GM19239 (cell line): ENCODE measurements around the gene TMEFF2.

Source experiments
- DNase-seq: peaks from one replicate; pipeline ENCODE4 v3.0.0; 2011; ENCODE audit warnings: low spot score; ENCODE audit not compliant: insufficient read length
- FAIRE-seq: peaks from 2 replicates; lab custom pipeline; 2011; peaks lifted over from hg19 to GRCh38; lab: Jason Lieb, UNC

TMEFF2 gene

DNA sequence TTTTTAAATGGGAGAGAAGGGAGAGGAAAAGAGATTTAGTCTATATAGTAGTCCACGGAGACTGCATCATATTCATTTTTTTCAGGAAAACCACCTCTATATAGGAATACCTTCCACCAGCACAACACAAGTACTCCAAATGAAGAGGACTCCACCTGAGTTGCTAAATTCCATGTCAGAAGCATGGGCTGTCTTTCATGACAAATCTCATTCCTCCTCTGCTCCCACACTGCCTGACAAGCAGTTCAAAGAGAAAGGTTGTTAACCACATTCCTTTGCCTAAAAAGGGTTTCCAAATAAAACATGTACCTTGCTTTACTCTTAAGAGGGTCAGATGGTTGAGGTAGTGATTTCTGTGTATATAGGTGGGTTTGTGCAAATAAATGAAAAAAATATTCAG, 122.0 kb downstream of the TMEFF2 start:
- no peak for DNase-seq
- FAIRE-seq: no peak

- DNase-seq (no peak), FAIRE-seq (no peak)
These were observed 122.5 kb downstream of the TMEFF2 start for GRCh38 chr2:192072261-192072660.

GRCh38 chr2:192070099-192070498, 124.6 kb downstream of the TMEFF2 start:
- DNase-seq: no peak
- no peak for FAIRE-seq

- FAIRE-seq: no peak
- no peak for DNase-seq
These were observed 125.3 kb downstream of the TMEFF2 start for GRCh38 chr2:192069417-192069816.

DNA sequence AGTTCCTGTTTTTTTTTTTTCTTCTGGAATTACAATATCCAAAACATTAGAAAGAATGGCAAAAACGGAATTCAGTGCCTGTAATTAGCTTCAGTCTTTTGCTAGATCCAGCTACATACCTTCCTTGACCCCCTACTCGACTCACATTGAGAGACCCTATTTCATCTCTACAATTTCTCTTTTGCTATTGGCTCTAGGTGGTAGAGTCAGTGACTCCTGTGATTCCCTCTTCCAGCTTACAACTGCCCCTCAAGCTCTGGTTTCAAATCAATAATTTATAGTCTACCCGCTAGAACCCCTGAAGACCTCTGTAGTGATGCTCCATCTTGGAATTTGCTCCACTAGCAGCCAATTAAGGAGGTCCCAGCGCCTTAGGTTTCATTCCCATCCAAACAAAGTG, 125.8 kb downstream of the TMEFF2 start:
- DNase-seq (no peak), FAIRE-seq (no peak)

DNA sequence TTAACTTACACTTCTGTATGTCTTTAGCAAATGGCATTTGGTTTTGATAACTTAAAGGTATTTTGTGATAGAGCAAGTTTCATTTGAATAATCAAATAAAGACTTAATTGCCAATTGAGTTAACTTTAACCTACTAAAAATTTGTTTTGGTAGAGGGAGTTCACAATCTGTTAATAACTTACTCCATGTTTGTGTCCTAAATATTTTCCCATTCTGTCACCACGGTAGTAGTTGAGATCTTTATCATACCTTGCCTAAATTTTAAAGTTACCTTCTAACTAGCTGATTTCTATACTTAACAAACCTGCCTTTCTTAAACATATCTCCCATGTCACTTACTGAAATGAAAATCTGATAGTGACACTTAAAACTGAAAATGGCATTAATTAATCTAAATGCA, 127.1 kb downstream of the TMEFF2 start:
- FAIRE-seq (no peak), DNase-seq (no peak)

GRCh38 chr2:192064459-192064858, 130.3 kb downstream of the TMEFF2 start:
- no peak for FAIRE-seq

DNA sequence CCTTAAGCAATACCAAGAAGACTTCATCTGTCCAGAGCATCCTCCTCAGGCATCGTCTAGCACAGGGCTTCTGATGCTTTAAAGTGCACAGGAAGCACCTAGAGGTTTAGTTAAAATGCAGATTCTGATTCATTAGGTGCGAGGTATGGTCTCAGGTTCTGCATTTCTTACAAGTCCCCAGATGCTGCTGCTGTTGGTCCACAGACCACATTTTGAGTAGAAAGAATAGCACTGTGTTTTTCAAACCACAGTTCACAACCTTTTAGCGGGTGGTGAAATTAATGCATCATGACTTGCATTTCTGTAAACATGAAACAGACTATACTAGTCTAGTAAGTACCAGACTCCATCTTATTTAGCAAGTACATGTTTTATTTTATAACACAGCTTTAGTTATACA, 134.6 kb downstream of the TMEFF2 start:
- DNase-seq: no peak
- no peak for FAIRE-seq

More at GRCh38 chr2:192064459-192064858, 130.3 kb downstream of the TMEFF2 start:
- DNase-seq: no peak

DNA sequence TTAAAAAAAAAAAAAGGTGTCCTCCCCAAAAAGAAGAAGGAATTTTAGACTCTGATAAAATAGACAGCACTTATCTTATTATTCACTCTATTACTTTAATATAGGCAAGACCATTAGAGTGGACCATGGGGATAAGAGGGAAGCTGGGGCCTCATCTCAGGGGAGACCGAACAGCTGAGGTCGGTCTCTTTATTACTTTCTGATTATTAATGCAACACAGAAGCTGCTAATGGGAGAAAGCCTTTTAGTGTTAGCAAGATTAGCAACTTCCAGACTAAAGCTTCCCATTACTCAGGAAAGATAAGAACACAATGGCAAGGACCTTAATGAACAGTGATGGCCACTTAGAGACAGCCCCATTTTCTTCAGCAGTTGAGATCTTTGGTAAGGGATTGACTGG, 135.5 kb downstream of the TMEFF2 start:
- FAIRE-seq: no peak

GRCh38 chr2:192053921-192054320, 140.8 kb downstream of the TMEFF2 start:
- DNase-seq (no peak), FAIRE-seq (no peak)

More for the DNA sequence above, 135.5 kb downstream of the TMEFF2 start:
- no peak for DNase-seq

- DNase-seq: no peak
- FAIRE-seq: no peak
These were observed 143.2 kb downstream of the TMEFF2 start for GRCh38 chr2:192051533-192051932.

- no peak for DNase-seq
- FAIRE-seq: no peak
These were observed 145.4 kb downstream of the TMEFF2 start for GRCh38 chr2:192049362-192049761.

- DNase-seq (no peak), FAIRE-seq (no peak)
These were observed 147.2 kb downstream of the TMEFF2 start for GRCh38 chr2:192047315-192048107.

DNA sequence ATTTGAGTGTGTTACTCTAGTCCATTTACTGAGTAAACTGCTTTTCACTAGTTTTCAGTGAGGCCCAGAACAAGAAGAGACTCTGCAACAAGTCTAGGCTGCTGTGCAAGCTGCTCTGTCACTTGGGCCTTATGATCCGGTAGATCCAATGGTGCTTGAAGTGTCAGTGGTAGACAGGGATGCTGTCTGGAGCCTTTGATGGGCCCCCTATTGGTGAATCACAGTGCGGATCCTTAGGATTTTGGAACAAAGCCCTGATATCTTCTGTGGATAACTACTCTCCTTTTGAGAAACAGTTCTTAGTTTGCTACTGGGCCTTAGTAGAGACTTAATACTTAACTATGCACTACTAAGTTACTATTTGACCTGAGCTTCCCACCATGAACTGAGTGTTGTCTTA, 150.2 kb downstream of the TMEFF2 start:
- FAIRE-seq (no peak), DNase-seq (no peak)

DNA sequence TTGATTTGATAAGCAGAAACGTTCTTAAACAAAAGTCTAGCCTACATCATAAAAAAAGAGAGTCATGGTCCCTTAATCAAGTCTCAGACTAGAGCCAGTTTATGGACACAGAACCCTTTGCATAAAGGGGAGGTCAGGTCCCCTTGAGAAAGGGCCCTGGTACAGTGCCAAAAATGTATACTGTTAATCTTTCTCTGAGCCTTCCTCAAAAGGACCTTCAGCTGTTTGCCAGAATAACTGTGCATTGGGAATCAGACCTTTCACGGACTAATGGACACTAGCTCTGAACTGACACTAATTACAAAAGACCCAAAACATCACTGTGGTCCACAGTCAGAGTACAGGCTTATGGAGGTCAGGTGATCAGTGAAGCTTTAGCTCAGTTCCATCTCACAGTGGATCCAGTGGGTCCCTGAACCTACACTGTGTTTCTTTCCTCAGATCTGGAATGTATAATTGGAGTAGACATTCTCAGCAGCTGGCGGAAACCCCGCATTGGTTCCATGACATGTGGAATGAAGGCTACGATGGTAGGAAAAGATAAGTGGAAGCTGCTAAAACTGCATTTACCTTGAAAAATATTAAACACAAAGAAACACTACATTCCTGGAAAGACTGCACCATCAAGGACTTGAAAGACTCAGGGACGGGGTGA, 151.4 kb downstream of the TMEFF2 start:
- no peak for FAIRE-seq

DNA sequence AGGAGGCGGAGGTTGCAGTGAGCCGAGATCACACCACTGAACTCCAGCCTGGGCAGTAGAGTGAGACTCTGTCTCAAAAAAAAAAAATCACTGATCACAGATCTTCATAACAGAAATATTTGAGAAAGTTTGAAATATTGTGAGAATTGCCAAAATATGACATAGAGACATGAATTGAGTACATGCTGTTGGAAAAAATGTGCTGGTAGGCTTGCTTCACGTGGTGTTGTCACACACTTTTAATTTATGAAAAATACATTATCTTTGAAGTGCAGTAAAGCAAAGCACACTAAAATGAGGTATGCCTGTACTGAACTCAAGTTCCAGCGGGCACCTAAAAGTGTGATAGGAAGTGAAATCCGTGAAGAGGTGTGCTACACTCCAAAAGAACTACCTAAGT, 152.6 kb downstream of the TMEFF2 start:
- FAIRE-seq (no peak), DNase-seq (no peak)

More for the DNA sequence above, 151.4 kb downstream of the TMEFF2 start:
- no peak for DNase-seq

GRCh38 chr2:192038110-192038509, 156.6 kb downstream of the TMEFF2 start:
- no peak for FAIRE-seq
- DNase-seq: no peak

DNA sequence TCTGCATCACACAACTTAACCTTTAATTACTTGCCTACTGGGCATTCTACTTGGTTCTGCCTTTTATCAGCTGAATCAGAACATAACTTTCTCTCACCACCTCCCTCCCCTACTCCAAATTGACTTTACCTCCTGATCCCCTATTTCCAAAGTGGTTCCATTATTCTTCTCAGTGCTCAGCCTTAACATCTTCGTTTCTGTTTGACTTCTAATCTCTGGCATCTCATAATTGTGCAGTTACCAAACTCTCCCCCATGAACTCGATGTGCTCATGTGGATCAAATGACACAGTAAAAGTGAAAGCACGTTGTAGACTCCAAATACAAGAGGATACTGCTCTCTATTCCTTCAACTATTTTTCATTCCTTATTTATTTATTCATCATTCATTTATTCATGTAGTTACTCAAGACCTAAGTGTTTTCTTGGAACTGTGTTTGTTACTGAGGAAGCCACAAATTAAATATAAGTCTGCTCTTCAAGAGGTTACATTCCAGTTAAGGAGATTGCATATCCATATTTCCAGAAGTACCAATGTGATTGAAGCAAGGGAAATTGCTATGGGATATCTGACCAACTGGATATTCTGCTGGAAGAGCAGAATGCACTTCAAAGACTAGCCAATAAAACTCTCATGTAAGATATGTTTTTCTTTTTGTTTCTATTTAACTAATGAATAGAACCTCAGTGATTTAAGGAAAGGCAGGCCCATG, 158.8 kb downstream of the TMEFF2 start:
- FAIRE-seq (no peak), DNase-seq (no peak)

DNA sequence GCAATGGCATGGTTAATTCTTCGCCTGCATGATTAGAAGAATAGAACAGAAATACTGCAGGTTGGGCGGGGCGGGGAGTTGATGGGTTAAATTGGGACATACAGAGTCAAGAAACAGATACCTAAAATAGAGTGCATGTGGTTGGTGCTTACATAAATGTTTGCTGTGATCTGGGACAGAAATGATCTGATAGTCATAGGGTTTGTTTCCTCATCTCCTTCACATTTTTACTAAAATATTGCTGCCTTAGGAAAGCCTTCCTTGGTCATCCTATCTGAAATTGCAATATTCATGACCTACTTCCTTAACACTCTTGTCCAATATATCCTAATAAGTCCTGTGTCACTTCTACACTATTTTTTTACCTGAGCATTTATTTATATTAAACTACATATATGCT, 163.9 kb downstream of the TMEFF2 start:
- DNase-seq (no peak), FAIRE-seq (no peak)

- FAIRE-seq (no peak), DNase-seq (no peak)
These were observed 164.4 kb downstream of the TMEFF2 start for GRCh38 chr2:192030289-192030688.

- no peak for FAIRE-seq
- DNase-seq: no peak
These were observed 165.6 kb downstream of the TMEFF2 start for GRCh38 chr2:192029089-192029488.
